NT2/D1 (cell line): ENCODE measurements around the gene RAD18.

Experiments used
- YY1 ChIP-seq: IDR thresholded peaks from 2 replicates; pipeline ENCODE4 v1.6.1; 2011; ENCODE audit not compliant: insufficient read length, insufficient read depth
- ZNF274 ChIP-seq: IDR thresholded peaks from 2 replicates; pipeline ENCODE4 v1.6.1; 2011; ENCODE audit warnings: mild to moderate bottlenecking, low read depth, low read length

DNA sequence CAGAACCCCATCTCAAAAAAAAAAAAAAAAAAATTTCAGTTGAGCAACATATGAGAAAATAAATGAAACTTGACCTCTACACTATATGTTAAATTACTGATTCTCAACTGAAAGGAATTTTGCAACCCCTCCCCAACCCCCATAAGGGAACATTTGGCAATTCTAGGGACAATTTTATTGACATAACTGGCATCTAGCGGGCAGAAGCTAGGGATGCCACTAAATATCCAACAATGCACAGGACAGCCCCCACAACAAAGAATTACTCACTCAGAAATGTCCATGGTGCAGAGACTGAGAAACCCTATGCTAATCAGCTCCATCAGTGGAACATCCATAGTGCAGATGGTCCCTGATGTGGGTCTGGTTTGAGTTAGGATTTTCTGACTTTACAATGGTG lies 135.6 kb downstream of the RAD18 start:
- TF ChIP-seq ZNF274, result no peak
- no peak for TF ChIP-seq YY1
